Measurements from ENCODE around the gene SLIT1.

DNA sequence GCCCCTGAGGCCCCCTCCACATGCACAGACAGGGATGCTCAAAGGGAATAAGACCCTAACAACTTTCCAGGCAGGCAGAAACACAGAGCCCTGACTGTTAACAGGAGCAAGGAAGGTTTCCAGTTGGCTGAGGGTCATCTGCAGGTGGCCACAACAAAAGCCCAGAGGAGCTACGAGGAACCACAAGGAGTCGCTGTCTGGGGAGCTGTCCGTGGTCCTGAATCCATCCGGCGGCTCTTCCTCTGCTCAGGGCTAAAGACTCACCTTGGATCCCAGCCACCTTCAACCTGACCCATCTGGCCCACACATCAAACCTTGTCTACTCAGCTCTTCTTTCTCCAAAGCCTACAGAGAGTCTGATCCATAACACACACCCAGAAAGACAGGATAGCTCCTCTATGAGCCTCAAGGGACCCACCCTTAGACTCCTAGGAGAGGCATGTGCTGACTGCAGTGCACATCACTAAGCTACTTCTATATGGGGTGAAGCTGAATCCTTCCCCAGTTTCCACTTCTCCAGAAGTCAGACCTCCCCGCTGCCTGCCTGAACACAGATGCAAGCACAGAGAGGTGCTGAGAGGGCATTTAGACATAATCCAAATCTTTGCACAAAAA is 104.0 kb downstream of the SLIT1 start:
- TF ChIP-seq, protein P1, sequence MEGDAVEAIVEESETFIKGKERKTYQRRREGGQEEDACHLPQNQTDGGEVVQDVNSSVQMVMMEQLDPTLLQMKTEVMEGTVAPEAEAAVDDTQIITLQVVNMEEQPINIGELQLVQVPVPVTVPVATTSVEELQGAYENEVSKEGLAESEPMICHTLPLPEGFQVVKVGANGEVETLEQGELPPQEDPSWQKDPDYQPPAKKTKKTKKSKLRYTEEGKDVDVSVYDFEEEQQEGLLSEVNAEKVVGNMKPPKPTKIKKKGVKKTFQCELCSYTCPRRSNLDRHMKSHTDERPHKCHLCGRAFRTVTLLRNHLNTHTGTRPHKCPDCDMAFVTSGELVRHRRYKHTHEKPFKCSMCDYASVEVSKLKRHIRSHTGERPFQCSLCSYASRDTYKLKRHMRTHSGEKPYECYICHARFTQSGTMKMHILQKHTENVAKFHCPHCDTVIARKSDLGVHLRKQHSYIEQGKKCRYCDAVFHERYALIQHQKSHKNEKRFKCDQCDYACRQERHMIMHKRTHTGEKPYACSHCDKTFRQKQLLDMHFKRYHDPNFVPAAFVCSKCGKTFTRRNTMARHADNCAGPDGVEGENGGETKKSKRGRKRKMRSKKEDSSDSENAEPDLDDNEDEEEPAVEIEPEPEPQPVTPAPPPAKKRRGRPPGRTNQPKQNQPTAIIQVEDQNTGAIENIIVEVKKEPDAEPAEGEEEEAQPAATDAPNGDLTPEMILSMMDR (IDR thresholded peaks at IDR 0.05): peak; percentile 27 to 68 (median 58)
- no peak for TF ChIP-seq POLR2A (IDR thresholded peaks at IDR 0.05)

All from adrenal gland (tissue), 5 donors.